GM06990 (cell line): ENCODE results near the gene SARDH.

Experiments used
- DNase-seq: peaks from one replicate; pipeline ENCODE4 v3.0.0-alpha.2; 2011; ENCODE audit not compliant: insufficient read length; ENCODE audit errors: extremely low read depth
- H3K27me3 ChIP-seq: replicated peaks from 2 replicates; pipeline ENCODE4 v1.6.0; 2011; ENCODE audit warnings: low read length; ENCODE audit not compliant: control insufficient read depth, insufficient read depth
- H3K36me3 ChIP-seq: 2 replicates; pipeline ENCODE4 v1.5.1; 2011; ENCODE audit warnings: low read length; ENCODE audit not compliant: control insufficient read depth, insufficient read depth
- H3K4me3 ChIP-seq: replicated peaks from 2 replicates; pipeline ENCODE4 v1.5.1; 2011; ENCODE audit warnings: low read depth, mild to moderate bottlenecking, control low read depth, low read length
- TF ChIP-seq, protein P1 (sequence below): IDR thresholded peaks from 2 replicates; pipeline ENCODE4 v1.5.1; 2011; ENCODE audit warnings: low read length, control low read depth, mild to moderate bottlenecking, inconsistent platforms; ENCODE audit not compliant: insufficient read depth, poor library complexity, severe bottlenecking

The SARDH gene

DNA sequence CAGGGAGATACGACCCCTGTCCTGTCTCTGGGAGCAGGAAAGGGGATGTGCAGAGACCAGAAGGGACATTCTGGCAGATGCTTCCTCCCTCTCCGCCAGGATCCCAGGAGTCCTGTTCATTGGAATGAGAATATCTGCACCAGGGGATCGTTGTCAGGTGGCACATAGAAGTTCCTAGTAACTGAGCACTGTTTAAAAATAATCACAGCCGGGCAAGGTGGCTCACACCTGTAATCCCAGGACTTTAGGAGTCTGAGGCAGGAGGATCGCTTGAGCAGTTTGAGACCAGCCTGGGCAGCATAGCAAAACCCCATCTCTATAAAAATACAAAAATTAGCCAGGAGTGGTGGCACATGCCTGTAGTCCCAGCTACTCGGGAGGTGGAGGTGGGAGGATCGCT, 12.3 kb downstream of the SARDH start:
- peaks cover 3% of the 10 kb centered on the region; the same call in 1 of the 2 replicates for H3K27me3 ChIP-seq
- H3K4me3 ChIP-seq = no peak overlapping the region
- TF ChIP-seq, protein P1, sequence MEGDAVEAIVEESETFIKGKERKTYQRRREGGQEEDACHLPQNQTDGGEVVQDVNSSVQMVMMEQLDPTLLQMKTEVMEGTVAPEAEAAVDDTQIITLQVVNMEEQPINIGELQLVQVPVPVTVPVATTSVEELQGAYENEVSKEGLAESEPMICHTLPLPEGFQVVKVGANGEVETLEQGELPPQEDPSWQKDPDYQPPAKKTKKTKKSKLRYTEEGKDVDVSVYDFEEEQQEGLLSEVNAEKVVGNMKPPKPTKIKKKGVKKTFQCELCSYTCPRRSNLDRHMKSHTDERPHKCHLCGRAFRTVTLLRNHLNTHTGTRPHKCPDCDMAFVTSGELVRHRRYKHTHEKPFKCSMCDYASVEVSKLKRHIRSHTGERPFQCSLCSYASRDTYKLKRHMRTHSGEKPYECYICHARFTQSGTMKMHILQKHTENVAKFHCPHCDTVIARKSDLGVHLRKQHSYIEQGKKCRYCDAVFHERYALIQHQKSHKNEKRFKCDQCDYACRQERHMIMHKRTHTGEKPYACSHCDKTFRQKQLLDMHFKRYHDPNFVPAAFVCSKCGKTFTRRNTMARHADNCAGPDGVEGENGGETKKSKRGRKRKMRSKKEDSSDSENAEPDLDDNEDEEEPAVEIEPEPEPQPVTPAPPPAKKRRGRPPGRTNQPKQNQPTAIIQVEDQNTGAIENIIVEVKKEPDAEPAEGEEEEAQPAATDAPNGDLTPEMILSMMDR = no peak
- H3K36me3 ChIP-seq = no peaks in the 10 kb centered on the region
- no peak for DNase-seq

DNA sequence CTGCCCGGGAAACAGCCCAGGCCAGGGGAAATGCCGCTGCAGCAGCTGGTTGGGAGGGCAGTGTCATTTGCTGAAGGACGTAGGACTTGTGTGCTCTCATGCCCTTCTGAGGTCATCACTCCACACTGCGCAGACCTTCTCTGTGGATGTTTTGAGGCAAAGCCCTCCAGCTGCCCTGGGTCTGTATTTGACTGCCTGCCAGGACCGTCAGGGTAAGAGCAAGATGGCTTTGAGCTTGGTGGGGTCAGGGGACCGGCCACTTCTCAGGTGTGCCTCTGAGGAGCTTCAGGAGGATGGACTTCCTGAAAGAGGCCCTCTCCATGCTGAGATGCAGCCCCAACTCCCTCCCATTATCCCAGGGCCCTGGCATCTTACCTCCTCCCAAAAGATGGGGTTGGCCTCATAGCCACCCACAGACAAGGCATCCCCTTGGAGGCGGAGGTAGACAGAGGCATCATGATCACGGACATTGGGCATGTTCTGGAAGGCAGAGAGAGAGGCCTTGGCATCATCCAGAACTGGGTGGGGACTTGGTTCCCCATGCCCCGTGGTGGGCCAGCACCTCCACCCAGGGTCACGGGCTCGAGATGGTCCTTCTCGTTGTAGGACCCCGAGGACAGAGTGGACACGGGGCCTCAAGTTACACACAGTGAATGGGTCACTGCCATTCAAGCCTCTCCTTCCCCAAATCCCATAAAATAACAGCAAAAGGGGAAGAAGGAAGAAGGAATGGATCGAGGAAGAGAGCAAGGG, 19.4 kb downstream of the SARDH start:
- H3K4me3 ChIP-seq = no peak overlapping the region
- DNase-seq = no peak
- no peaks in the 10 kb centered on the region for H3K36me3 ChIP-seq
- TF ChIP-seq, protein P1 = no peak
- H3K27me3 ChIP-seq = no peaks in the 10 kb centered on the region; the same call in 1 of the 2 replicates

DNA sequence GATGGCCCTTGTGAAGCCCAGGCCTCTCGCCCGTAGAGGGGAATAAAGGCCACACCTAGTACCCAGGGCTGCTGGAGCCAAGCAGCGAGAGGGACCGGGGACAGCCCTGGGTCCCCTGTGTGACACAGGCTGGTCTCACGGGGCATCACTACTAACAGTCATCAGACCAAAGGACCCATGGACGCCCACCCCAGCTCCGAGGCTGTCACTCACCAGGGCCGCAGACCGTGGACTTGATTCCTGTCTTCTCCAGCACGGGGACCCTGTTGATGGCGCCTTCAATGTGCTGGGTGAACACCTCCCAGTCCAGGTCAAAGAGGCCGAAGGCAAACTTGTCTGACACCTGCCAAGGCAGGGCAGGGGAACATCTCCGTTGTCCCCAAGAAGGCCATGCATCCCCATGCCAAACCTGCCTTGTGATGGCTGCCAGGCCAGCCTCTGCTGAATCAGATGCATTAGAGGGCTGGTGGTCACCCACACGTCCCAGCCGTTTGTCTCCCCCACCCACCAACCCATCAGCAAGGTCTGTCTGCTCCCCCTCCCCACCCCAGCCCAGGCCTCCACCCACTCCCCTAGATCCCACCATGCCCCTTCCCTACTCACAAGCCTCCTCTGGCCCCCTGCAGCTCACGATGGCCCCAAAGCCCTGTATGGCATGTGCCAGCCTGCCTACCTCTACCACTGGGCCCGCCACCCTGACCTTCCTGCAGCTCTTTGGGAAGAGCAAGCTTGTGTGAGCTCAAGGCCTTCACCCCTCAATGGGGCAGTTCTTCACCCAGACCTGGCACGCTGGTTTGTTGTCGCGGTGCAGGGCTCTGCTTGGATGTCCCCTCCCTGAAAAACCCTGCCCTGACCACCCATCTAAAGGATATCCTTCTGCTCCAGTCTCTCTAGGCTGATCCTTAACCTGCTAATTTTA, 20.8 kb downstream of the SARDH start:
- Histone ChIP-seq H3K36me3 (no peaks in the 10 kb centered on the region), H3K4me3 (no peak overlapping the region), H3K27me3 (no peaks in the 10 kb centered on the region; the same call in 1 of the 2 replicates)
- TF ChIP-seq, protein P1 = no peak
- no peak for DNase-seq

DNA sequence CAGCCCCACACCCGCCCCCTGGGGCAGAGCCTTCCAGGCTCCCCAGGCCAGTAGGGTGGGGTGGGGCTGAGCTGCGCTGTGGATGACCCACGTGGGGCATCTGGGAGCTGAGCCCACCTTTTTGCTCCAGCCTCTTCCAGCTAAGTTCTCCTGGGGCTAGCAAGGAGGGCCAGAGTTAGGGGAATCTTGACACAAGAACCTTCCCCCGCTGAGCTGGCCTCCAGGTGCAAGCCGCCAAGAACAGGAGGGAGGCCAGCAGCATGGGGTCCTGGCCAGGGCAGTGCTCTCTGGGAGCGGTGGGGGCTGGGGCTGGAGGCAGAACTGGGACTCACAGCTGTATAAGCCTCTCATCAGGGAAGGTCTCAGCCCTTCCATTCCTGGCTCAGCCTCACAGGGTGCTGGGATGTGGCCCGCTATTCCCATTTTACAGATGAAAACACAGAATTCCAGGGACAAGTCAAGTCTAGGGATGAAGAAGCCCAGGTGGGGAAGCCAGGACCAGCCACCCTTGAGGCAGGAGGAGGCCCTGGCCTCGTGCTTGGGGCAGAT, 21.5 kb downstream of the SARDH start:
- no peaks in the 10 kb centered on the region; the same call in 1 of the 2 replicates for H3K27me3 ChIP-seq
- no peak for DNase-seq
- H3K36me3 ChIP-seq = no peaks in the 10 kb centered on the region
- TF ChIP-seq, protein P1 = no peak
- no peak overlapping the region for H3K4me3 ChIP-seq

DNA sequence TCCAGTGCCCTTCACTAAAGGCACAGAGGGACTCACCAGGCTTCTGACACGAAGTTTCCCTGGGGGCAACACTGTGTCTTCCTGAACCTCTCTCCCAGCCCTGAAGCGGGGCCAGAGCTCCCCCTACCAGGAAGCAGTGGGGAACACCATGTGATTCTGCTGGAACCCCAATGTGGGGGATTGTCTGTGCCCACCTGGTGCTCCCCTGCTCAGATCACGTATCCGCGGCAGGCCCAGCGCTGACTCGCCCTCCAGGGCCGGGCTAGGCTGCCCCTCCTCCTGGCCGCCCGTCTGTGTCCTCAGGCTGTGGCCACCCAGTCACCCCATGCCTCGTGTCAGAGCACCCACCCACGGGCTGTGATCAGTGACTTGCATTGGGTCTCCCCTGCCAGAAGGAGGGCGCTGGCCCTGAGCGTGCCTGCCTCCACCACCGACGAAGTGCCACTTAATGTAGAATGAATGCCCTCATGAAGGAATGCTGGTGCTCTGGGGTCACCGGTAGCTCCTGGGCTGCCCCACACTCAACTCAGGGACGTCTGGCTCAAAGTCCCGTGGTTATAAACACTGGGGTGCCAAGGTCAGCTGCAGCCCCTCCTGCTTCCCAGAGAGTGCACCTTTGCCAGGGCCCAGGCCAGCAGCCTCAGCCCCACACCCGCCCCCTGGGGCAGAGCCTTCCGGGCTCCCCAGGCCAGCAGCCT, 22.1 kb downstream of the SARDH start:
- Histone ChIP-seq H3K4me3 (no peak overlapping the region), H3K36me3 (no peaks in the 10 kb centered on the region), H3K27me3 (no peaks in the 10 kb centered on the region; the same call in 1 of the 2 replicates)
- no peak for DNase-seq
- TF ChIP-seq, protein P1 = peak; percentile 59
